ENCODE data around the gene ZNF330.
"Not testable (repeated sequence)": the region's sequence is repeated elsewhere in the genome, so short reads cannot be mapped to it uniquely, and the experiment has no call there.

The ZNF330 gene

GRCh38 chr4:141220691-141221659 is at the start of gene ZNF330:
Gene ZNF330, plus strand, starts transcription at chr4:141220895. Its CDS starts 1,477 bp downstream, at chr4:141222372.
- peak; percentile 88 for DNase-seq (ENCODE audit: low spot score)

DNA sequence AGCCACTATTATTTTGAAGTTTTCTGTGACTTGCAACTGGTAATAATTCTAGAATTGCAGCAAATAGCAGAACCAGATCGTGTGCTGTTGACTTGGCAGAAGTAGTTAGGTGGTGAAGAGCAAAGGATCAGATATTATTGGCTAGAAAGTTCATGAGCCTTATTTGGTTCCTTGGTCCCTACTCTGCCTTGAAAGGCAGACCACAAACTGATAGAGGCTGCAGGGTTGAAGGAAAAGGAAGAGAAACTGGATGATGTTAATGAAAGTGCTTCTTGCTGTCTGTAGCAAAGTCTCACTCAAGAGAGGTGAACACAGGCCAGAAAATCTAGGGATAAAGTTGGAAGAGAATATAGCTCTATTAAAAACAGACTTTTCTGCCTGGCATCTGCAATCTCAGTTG is 46.2 kb upstream of the ZNF330 start:
- no peak for DNase-seq (ENCODE audit: low spot score)

DNA sequence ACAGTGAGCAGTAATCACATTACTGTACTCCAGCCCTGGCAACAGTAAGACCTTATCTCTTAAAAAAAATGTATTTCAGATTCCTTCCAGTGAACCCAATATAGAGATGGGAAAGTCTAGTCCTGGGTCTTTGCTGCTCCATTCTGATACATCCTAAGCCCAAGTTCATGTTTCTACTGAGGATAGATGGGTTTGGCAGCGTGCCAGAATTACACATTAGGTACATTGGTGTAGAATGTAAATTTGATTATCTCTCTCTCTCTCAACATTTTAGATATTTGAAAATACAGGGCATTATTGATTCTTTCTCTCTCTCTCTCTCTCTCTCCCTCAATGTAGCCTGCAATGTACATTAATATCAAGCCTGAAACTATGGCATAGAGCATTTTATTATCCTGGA is 43.5 kb upstream of the ZNF330 start:
- no peak for DNase-seq (ENCODE audit: low spot score)

- no peak for DNase-seq (ENCODE audit: low spot score)
Observed at GRCh38 chr4:141179474-141180373, 41.0 kb upstream of the ZNF330 start.

DNA sequence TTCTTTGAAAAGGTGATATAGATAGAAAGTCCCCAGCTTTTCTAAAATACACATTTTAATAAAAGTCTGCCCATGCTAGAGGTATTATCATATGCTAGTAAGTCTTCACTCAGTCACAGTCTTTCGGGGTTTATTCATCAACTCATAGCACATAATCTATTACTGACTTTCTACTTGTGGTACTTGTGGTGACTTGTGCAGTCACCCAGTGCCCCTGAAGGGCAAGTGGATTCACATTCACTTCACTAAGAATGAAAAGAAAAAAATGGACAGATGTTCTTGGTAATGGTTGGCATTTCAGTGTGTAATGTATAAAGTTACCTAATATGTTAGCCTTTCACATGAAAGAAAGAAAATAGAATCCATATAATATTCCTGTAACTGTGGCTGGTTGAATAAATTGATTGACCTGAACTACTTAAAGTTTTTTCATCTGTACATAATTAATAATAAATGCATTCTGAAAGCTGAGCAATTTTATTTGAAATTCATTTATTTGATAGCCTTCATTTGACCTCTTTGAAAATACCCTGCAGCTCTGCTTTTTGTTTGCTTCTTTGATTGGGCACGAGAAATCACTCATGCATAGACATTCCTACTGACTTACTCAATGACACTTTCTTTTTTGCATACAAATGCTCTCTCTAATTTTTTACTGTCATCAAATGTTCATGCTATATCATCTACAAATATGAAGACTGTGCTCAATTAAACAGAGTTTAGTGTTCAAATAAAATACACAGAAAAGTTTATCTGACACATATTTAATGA is 39.5 kb upstream of the ZNF330 start:
- no peak for DNase-seq (ENCODE audit: low spot score)

GRCh38 chr4:141183491-141183890 is 37.2 kb upstream of the ZNF330 start:
- DNase-seq (ENCODE audit: low spot score), result not testable (repeated sequence)

- no peak for DNase-seq (ENCODE audit: low spot score)
Observed at GRCh38 chr4:141192564-141192963, 28.1 kb upstream of the ZNF330 start.

- DNase-seq (ENCODE audit: low spot score), result no peak
Observed at GRCh38 chr4:141193516-141194034, 27.1 kb upstream of the ZNF330 start.

- no peak for DNase-seq (ENCODE audit: low spot score)
Observed at GRCh38 chr4:141195095-141195707, 25.5 kb upstream of the ZNF330 start.

DNA sequence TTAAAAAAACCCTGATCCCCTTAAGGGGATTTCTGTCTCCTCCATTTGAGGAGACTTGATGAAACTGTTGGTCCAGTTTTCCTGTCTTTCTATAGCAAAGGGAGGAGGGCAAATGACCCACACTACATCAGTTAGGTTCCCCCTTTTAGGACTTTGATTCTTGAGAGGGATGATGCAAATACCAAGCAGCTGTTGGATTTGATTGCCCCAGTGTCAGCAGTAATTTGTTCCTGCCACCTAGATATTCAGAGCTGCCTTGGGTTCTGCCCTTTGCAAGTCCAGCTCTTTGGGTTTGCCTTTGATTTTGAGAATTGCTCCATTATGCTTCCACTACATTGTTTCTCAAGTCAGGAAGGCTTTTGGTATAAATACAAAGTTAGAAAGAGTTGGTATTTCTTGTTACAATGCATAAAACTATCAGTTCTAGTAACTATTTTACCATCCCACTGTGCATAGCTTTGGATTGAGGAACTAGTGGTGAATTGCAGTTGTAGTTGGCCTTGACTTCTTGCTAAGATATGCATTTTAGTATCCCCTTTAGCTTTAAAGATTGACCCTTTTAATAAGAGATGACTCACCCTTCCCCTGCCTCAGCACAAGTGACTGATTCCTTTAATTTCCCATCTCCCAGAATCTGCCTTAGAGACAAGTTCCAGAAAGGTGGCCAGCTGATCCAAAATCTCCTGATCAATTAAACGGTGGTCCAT is 24.3 kb upstream of the ZNF330 start:
- DNase-seq (ENCODE audit: low spot score), result no peak

DNA sequence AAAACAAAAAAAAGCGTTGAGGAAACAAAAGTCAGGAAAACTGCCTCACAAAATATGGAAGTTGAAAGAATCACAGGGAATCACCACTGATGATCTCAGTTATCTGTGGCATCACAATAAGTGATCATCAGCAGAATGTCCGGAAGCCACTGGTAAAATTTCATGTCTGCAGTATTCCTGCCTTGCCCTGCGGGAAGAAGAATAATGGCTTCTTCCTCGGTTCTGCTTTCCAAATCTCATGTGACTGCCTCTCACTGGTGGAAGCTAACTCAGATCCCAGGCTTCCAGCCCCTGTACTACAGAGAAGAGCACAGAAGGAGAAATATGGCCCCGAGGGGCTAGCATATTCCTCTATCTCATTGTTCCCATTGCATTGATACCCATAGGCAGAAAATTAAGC is 12.7 kb upstream of the ZNF330 start:
- no peak for DNase-seq (ENCODE audit: low spot score)

DNA sequence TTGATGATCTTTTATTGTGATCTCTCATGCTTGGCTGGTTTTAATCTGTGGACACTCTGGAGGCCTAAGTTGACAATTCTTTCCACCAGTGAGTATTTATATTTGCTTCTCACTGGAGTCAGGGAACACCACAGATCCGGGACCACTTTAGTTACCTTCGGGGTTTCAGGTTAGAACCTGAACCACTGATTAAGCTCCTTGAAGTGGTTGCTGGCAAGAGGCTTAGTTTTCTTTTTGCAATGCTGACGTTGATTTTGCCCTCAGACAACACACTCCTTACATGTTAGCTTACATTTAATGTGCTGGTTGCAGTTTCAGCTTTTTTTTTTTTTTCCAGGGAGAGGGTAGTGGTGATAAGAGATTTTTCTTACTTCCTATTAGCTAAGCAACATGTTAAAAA is 10.5 kb upstream of the ZNF330 start:
- no peak for DNase-seq (ENCODE audit: low spot score)

- DNase-seq (ENCODE audit: low spot score), result no peak
Observed at GRCh38 chr4:141213550-141213991, 7.1 kb upstream of the ZNF330 start.

- no peak for DNase-seq (ENCODE audit: low spot score)
Observed at GRCh38 chr4:141215030-141215429, 5.7 kb upstream of the ZNF330 start.

DNA sequence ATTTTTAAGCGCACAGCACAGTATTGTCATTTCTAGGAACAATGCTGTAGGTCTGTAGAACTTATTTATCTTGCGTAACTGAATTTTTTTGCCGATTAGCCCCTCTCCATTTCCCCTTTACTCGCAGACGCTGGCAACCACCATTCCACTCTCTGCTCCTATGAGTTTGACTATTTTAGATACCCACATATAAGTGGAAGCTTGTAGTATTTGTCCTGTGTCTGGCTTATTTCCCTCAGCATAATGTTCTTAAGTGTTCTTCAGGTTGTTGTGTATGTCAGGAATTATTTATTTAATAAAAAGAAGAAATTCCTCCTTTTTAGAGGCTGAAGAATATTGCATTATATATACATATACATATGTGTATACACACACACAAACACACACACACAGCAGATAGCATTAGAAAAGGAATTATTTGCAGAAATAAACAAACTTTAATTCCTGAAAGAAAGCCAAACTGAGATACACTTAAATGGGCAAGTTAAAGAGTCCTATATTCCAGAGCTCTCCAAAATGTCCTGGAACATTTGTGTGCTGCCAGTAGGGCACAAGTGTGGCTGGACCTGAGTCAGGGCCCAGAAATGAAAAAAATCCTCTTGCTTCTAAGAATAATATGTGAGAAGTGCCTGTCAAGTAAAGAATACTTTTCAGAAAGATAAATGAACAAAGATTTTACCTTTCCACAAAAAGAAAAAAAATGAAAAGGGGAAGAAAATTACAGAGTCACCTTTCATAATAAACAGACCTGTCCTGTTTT is 4.5 kb upstream of the ZNF330 start:
- DNase-seq (ENCODE audit: low spot score), result no peak

- DNase-seq (ENCODE audit: low spot score), result no peak
Observed at GRCh38 chr4:141220271-141220670, 424 bp upstream of the ZNF330 start.

DNA sequence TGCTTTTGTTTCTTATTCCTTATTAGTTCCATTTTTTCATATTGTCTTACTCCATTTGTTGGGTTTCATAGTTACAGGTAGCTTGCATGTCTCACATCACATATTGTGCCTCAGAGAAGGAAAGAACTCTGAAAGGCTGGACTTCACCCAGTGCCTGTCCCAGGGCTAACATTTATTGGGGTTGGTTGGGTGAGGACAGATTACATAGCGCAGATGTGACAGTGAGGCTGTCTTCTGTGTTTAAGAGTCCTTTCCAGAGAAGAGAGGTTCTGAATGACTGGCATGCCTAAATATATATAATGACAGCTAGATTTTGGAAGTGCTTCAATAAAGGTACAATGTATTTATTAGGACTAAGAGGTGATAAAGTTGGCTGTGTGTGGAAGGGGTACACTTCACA is 2.7 kb downstream of the ZNF330 start:
- DNase-seq (ENCODE audit: low spot score), result no peak

DNA sequence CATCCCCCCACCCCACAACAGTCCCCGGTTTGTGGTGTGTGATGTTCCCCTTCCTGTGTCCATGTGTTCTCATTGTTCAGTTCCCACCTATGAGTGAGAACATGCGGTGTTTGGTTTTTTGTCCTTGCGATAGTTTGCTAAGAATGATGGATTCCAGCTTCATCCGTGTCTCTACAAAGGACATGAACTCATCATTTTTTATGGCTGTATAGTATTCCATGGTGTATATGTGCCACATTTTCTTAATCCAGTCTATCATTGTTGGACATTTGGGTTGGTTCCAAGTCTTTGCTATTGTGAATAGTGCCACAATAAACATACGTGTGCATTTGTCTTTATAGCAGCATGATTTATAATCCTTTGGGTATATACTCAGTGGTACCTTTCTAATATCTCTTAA is 6.6 kb downstream of the ZNF330 start:
- DNase-seq (ENCODE audit: low spot score), result not testable (repeated sequence)

DNA sequence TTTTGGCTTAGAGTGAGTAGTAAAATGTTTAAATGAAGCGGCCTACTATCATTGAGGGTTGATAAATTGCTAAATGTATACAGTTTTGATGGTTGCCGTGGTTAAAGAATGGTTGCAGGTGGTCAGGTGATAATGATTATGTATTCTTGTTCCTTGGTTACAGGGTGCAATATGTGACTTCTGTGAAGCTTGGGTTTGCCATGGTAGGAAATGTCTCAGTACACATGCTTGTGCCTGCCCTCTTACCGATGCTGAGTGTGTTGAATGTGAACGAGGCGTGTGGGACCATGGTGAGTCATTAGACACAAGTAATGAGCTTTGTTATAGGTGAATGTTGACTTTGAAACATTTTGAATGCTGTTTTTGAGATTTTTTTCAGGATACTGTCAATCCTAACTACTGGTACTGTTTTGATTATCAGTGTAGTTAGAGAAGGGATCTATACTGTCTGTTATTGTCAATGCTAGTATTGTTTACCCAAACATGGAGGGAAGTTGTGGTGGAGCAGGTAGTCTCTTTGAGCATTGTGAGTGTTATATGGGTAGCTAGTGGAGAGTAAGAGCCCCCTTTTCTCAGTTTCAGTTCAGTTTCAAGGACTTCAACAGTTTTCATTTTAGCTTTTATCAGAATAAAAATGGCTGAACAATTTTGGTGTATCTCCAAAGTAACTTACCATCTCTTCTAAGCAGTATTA is 8.9 kb downstream of the ZNF330 start:
- DNase-seq (ENCODE audit: low spot score), result no peak

Data from LoVo (cell line).